GM21825 (cell line): ENCODE data around the gene HSD11B2.
"Not testable (repeated sequence)": the region's sequence is repeated elsewhere in the genome, so short reads cannot be mapped to it uniquely, and the experiment has no call there.

ENCODE experiments used
- ATAC-seq: cut with Tn5 transposase; IDR thresholded peaks from one replicate; pipeline ENCODE4 v1.9.1; 2021; ENCODE audit warnings: mild to moderate bottlenecking, moderate library complexity; ENCODE audit not compliant: unreplicated experiment

The HSD11B2 gene

GRCh38 chr16:67413978-67414911, 16.7 kb upstream of the HSD11B2 start:
- ATAC-seq, result no peak

GRCh38 chr16:67415421-67415820, 15.5 kb upstream of the HSD11B2 start:
- not testable (repeated sequence) for ATAC-seq

GRCh38 chr16:67415872-67416793, 14.8 kb upstream of the HSD11B2 start, which contains the start of gene ZDHHC1:
Gene ZDHHC1, minus strand, starts transcription at chr16:67416477. Its CDS starts 8,702 bp downstream, at chr16:67407775.
- ATAC-seq, result no peak

- no peak for ATAC-seq
Observed at GRCh38 chr16:67417333-67418061, 13.4 kb upstream of the HSD11B2 start.

- no peak for ATAC-seq
Observed at GRCh38 chr16:67419502-67419901, 11.4 kb upstream of the HSD11B2 start.

GRCh38 chr16:67419931-67420330, 11.0 kb upstream of the HSD11B2 start:
- ATAC-seq, result no peak

- ATAC-seq, result no peak
Observed at GRCh38 chr16:67421030-67421429, 9.9 kb upstream of the HSD11B2 start.

GRCh38 chr16:67423015-67423414, 7.9 kb upstream of the HSD11B2 start:
- no peak for ATAC-seq

- no peak for ATAC-seq
Observed at GRCh38 chr16:67423611-67424260, 7.2 kb upstream of the HSD11B2 start.

GRCh38 chr16:67424261-67424615, 6.7 kb upstream of the HSD11B2 start:
- no peak for ATAC-seq

- ATAC-seq, result no peak
Observed at GRCh38 chr16:67425061-67425460, 5.9 kb upstream of the HSD11B2 start.

GRCh38 chr16:67425580-67425979, 5.3 kb upstream of the HSD11B2 start:
- ATAC-seq, result no peak

GRCh38 chr16:67426022-67426421, 4.9 kb upstream of the HSD11B2 start:
- no peak for ATAC-seq

GRCh38 chr16:67426950-67427349, 4.0 kb upstream of the HSD11B2 start:
- no peak for ATAC-seq

GRCh38 chr16:67428146-67428731, 2.7 kb upstream of the HSD11B2 start:
- ATAC-seq, result no peak

- ATAC-seq, result no peak
Observed at GRCh38 chr16:67429053-67429798, 1.7 kb upstream of the HSD11B2 start.

GRCh38 chr16:67429799-67430503, 970 bp upstream of the HSD11B2 start:
- no peak for ATAC-seq

- ATAC-seq, result no peak
Observed at GRCh38 chr16:67430504-67430976, 381 bp upstream of the HSD11B2 start.
